Endometrial microvascular endothelial cells (primary cell): Measurements from ENCODE around the gene RASL10A. TPM values are rescaled to one million over a fixed set of nuclear protein-coding genes. Genes with fewer than 3 reads are reported as not detected.

Experiments used
- in situ Hi-C: cut with HindIII; loops from 2 replicates; pipeline ENCODE4 v1.10.0; 2017; ENCODE audit warnings: low sequenced_read_pairs, low pct_unique_long_range_greater_than_20kb; ENCODE audit errors: inconsistent ontology term
- total RNA-seq: library from RNA; depleted of rRNA; stranded (reverse); fragments of >200 nt; gene quantifications from one replicate; pipeline ENCODE4 v1.2.3, GENCODE V29; 2015; ENCODE audit errors: inconsistent ontology term

The RASL10A gene
- total RNA-seq, 1 donor from 2014 or later, result not detected

GRCh38 chr22:29308791-29309262, 6.7 kb downstream of the RASL10A start:
- in situ Hi-C loops, result no loop called here

- in situ Hi-C loops, result no loop called here
These were observed 7.2 kb downstream of the RASL10A start for GRCh38 chr22:29308148-29308790.

GRCh38 chr22:29307596-29308147, 7.8 kb downstream of the RASL10A start:
- in situ Hi-C loops, result no loop called here

GRCh38 chr22:29306835-29307595, 8.5 kb downstream of the RASL10A start:
- in situ Hi-C loops, result no loop called here

- in situ Hi-C loops, result no loop called here
These were observed 9.2 kb downstream of the RASL10A start, which contains the start of gene GAS2L1 for GRCh38 chr22:29306175-29306834. TSS of gene GAS2L1 (plus strand) at chr22:29306650. CDS start at chr22:29308106, 1,456 bp downstream.

- in situ Hi-C loops, result no loop called here
These were observed 9.7 kb downstream of the RASL10A start for GRCh38 chr22:29305836-29306174.

- in situ Hi-C loops, result no loop called here
These were observed 12.6 kb downstream of the RASL10A start for GRCh38 chr22:29302681-29303465.

- in situ Hi-C loops, result no loop called here
These were observed 13.2 kb downstream of the RASL10A start for GRCh38 chr22:29302402-29302680.

- in situ Hi-C loops, result no loop called here
These were observed 13.6 kb downstream of the RASL10A start for GRCh38 chr22:29301716-29302401.

GRCh38 chr22:29300807-29301601, 14.5 kb downstream of the RASL10A start:
- in situ Hi-C loops, result no loop called here

- in situ Hi-C loops, result no loop called here
These were observed 15.1 kb downstream of the RASL10A start for GRCh38 chr22:29300467-29300806.

GRCh38 chr22:29299136-29299900, 16.2 kb downstream of the RASL10A start:
- in situ Hi-C loops, result no loop called here

GRCh38 chr22:29298641-29299040, 16.9 kb downstream of the RASL10A start:
- in situ Hi-C loops, result no loop called here

- in situ Hi-C loops, result no loop called here
These were observed 23.1 kb downstream of the RASL10A start for GRCh38 chr22:29292379-29292778.

- in situ Hi-C loops, result no loop called here
These were observed 24.3 kb downstream of the RASL10A start for GRCh38 chr22:29291215-29291614.

GRCh38 chr22:29290061-29290460, 25.4 kb downstream of the RASL10A start:
- in situ Hi-C loops, result no loop called here

- in situ Hi-C loops, result no loop called here
These were observed 26.7 kb downstream of the RASL10A start for GRCh38 chr22:29288837-29289236.
